Ovary (tissue), 3 donors: ENCODE measurements around the gene FUBP3.

Experiments used
- POLR2A ChIP-seq: fragments of 450-650 bp; IDR thresholded peaks from one replicate; pipeline ENCODE4 v1.6.1; 2017; ENCODE audit warnings: antibody characterized with exemption, mild to moderate bottlenecking, moderate library complexity
- TF ChIP-seq, protein P1 (sequence below), 3 donors: fragments of 450-650 bp in 2 of 3; fragments of 200-600 bp in 1 of 3; IDR thresholded peaks; one replicate each; pipeline versions ENCODE4 v1.5.1 to v1.8.0; 2016 to 2022; ENCODE audit warnings: antibody characterized with exemption in 3 of 3, mild to moderate bottlenecking in 1 of 3
- donor health status: DM: no; HTN: no; CAD: no.

DNA sequence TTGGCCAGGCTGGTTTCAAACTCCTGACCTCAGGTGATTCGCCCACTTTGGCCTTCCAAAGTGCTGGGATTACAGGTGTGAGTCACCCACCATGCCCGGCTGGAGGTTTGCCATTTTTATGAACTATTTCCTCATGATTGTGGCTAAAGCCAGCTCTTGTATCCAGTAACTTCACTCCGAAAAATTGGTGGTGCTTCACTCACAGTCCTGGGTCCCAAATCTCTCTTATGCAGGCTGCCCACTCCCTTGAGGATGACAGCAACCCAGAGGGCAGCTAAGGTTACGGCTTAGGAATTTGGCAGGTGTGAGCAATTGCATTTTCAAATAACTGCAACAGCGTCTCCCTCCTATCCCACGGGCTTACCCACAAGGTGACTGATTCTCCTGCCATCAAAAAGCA lies 23.4 kb upstream of the FUBP3 start:
- TF ChIP-seq, protein P1, sequence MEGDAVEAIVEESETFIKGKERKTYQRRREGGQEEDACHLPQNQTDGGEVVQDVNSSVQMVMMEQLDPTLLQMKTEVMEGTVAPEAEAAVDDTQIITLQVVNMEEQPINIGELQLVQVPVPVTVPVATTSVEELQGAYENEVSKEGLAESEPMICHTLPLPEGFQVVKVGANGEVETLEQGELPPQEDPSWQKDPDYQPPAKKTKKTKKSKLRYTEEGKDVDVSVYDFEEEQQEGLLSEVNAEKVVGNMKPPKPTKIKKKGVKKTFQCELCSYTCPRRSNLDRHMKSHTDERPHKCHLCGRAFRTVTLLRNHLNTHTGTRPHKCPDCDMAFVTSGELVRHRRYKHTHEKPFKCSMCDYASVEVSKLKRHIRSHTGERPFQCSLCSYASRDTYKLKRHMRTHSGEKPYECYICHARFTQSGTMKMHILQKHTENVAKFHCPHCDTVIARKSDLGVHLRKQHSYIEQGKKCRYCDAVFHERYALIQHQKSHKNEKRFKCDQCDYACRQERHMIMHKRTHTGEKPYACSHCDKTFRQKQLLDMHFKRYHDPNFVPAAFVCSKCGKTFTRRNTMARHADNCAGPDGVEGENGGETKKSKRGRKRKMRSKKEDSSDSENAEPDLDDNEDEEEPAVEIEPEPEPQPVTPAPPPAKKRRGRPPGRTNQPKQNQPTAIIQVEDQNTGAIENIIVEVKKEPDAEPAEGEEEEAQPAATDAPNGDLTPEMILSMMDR (IDR thresholded peaks at IDR 0.05), result no peak
- TF ChIP-seq POLR2A, result no peak
